GM19438 (cell line): ENCODE data around the gene EYA2.
"Not testable (repeated sequence)": the region's sequence is repeated elsewhere in the genome, so short reads cannot be mapped to it uniquely, and the experiment has no call there.

Source experiments
- ATAC-seq: cut with Tn5 transposase; IDR thresholded peaks from one replicate; pipeline ENCODE4 v1.9.1; 2021; ENCODE audit warnings: low read depth; ENCODE audit not compliant: unreplicated experiment

Gene EYA2

GRCh38 chr20:47189060-47189459 lies 294.4 kb downstream of the EYA2 start:
- no peak for ATAC-seq

DNA sequence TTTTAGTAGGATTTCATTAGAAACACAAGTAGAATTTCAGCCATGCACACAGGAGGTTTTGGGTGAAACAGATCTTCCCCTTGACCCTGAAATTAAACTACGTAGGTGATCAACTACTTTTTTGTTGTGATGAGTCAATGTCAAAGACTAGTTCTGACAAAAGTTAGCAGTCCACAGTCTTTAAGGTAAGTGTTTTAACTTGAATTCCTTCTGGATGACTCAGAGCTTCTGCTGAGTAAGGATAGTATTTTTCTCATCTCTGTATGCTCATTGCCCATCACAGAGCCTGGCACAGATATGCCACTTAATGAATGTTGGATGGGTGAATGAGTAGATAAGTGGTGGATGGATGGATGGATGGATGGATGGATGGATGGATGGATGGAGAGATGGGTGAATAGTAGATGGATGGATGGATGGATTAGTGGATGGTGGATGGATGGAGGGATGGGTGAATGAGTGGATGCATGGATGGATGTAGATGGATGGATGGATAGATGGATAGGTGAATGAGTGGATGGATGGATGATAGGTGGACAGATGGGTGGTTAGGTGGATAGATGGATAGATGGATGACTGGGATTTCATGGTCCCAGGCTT lies 296.5 kb downstream of the EYA2 start:
- no peak for ATAC-seq

DNA sequence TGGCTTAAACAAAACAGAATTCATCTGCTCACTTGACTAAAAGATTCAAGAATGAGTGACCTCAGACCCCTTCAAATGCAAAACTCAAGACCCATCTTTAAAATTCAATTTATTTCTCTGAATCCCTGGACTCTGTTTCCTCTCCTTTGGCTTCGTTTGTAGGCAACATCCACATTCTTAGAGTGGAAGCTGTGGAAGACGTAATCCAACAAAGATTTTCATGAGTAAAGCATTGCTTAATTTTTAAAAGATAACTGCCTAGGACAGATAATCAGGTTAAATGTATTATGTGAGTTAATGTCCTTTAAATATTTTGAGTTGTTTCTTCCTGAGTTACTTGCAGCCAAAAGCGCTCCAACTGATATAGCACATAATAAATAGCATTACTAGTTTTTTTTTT lies 297.3 kb downstream of the EYA2 start:
- ATAC-seq = no peak

GRCh38 chr20:47195573-47195972 lies 300.9 kb downstream of the EYA2 start:
- ATAC-seq = no peak

- ATAC-seq = no peak
These were observed 301.7 kb downstream of the EYA2 start for GRCh38 chr20:47196091-47197081.

DNA sequence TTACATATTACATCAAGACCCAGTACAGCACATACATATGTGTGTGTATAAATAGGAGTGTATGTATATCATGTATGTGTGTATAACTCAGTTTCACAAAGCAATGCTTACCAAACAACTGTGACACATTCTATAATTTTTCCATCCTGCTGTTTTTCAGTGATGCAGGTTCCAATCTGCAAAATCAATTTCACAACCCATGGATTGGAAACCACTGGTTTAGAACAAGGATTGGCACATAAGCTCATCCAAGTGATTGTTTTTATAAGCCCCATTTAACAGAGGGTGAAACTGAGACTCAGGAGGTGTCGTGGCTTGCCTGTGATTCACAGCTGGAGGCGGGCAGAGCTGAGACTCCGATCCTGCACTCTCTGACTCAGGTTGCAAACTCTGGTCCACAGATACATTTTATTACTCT lies 303.6 kb downstream of the EYA2 start:
- no peak for ATAC-seq

DNA sequence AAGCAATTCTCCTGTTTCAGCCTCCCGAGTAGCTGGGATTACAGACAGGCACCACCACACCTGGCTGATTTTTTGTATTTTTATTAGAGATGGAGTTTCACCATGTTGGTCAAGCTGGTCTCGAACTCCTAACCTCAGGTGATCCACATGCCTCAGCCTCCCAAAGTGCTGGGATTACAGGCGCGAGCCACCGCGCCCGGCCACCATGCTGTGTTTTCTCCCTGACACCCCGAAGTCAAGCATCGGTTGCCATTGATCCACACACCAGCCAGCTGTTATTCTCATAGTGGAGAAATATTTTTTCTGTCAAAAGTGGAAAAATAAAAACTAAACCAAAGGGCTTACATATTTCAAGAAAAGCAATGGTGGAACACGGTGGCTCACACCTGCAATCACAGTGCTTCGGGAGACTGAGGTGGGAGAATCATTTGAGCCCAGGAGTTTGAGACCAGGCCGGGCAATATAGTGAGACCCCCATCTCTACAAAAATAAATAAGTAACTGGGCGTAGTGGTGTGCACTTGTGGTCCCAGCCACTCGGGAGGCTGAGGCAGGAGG lies 304.4 kb downstream of the EYA2 start:
- ATAC-seq = no peak

DNA sequence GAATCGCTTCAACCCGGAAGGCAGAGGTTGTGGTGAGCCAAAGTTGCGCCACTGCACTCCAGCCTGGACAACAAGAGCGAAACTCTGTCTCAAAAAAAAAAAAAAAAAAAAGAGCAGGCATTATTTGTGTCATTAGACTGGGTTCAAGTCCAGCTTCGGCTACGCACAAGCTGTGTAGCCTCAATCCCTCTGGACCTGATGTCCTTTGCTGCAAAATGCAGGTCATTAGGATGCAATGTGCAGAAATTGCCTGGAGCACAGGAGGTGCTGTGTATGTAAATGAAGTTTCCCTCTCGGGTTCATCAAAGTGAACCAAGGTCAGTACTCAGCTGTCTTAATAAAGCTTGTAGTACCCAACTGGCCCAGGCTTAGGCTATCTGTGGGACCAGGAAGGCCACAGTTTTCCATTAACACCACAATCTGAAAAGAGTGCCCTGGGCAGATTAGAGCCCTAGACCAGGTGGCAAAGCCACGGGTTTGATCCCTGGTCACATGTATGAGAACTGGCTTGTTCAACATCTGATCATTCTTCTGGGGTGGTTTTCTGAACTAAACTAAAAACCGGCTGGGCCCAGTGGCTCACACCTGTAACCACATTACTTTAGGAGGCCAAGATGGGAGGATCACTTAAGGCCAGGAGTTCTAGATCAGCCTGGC lies 306.6 kb downstream of the EYA2 start:
- no peak for ATAC-seq

DNA sequence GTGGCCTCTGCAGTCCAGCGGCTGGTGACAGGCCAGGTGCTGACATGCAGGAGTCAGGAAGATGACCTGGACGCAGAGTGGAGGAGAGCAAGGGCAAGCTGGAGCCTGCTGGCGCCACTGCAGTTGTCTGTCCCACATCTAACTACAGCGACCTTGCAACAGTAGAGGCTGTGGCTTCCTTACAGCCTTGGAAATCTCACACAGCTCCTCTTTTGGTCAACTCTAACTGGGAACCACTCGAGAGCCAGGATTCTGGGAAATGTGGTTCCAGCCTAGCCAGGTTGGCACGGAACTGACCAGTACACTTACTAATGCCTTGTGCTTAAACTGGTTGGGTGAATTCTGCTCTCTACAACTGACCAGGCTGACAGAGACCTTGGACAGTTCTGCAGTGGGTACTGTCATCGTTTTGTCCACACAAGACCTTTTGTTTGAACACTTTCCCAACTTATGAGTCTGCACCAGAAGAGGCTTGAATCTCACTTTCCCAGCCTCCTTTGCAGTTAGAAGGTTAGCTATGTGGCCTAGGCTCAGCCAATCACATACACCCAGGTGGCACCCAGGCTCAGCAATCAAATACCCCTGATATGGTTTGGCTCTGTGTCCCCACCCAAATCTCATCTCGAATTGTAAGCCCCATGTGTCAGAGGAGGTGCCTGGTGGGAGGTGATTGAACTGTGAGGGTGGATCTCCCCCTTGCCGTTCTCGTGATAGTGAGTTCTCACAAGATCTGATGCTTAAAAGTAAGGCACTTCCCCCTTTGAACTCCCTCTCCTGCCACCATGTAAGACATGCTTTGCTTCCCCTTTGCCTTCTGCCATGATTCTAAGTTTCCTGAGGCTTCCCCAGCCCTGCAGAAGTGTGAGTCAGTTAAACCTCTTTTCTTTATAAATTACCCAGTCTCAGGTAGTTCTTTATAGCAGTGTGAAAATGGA lies 308.4 kb downstream of the EYA2 start:
- no peak for ATAC-seq

- ATAC-seq = no peak
These were observed 309.6 kb downstream of the EYA2 start for GRCh38 chr20:47204008-47204849.

- ATAC-seq = not testable (repeated sequence)
These were observed 310.1 kb downstream of the EYA2 start for GRCh38 chr20:47204850-47205122.

DNA sequence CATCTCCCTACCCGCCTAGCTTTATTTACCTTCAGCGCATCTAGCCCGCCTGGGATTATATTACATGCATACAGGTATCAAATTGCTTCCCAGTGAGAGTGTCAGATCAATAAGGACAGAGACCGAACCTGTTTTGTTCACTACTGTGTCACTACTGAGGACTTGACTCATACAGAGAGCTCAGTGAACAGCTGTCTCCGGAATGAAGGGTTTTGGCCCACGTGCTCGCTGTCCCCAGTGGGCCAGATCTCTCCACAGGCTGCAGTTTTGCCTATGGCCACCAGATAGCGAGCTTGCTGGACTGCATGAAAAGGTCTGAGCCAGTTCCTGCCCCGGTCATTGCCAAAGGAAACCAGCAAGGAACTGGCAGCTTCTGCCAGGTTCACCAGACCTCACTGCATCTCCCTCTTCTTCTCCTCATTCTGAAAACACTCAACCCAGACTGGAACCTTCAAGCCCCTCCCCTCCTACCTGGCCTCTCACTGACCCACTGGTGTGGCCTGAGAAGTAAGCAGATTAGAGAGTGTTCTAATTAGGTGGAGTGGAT lies 311.0 kb downstream of the EYA2 start:
- ATAC-seq = no peak

- not testable (repeated sequence) for ATAC-seq
These were observed 311.9 kb downstream of the EYA2 start for GRCh38 chr20:47206552-47206951.

GRCh38 chr20:47206962-47207641 lies 312.5 kb downstream of the EYA2 start:
- no peak for ATAC-seq

DNA sequence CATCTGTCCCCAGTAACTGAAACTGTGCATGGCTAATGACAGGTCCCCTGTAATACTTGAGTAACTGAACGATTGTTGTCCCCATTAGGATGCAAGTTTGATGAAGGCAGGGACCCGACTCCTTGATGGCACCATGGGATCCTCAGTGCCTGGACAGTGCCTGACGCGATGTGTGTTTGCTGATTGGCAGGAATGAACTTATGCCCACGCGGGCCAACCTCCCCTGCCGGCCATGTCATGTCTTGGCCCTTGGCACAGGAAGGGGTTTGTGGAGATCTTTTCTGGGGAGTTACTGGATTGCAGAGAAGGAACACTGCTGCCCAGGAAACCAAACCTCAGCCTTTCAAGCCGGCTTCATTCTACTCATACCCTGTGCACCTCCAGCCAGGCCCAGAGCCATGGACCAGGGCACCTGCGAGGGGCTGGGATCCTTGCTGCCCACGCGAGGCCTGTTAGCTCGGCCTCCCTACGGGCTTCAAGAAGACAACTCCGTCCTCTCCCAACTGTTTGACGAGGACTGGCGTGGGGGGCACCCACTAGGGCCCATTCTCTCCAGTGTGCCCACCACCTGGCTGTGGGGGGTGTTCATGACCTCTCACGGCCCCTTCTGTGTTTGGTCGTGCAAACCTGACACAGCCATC lies 314.0 kb downstream of the EYA2 start:
- no peak for ATAC-seq

- no peak for ATAC-seq
These were observed 315.3 kb downstream of the EYA2 start for GRCh38 chr20:47209982-47210381.

DNA sequence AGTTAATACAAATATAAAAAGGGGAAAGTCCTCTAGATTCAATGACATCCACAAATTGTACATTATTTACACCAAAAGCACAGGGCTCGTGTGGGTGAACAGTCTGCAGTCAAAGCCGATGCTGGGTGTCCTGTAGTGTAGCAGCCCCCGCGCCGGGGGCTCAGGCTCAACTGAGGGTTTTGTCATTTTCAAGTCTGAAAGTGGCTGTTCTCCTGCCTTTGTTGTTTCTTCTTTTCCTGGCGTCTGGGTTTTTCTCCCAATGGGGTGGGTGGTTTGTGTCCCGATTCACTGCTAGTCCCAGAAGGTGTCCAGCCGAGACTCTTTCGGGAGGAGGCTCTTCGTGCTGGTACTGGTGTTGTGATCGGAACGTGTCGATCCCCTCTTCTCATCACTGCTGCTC lies 315.8 kb downstream of the EYA2 start:
- no peak for ATAC-seq

DNA sequence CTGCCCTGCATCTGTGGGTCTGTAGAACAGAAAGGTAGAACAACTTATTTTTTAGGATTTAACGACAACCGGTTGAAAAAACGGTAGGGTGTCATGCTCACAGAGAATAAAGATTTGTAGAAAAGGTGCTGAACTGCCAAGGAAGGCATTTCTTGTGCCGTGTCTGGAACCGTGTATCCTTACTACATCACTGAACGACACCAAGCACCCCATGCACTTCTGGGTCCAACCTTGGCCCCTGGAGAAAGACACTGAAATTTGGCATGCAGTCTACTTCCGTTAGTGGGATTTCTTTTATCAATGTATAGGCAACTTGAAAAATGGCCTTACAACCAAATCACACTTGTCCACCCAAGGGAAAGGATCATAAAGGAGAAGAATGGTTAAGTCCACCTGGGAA lies 316.4 kb downstream of the EYA2 start:
- ATAC-seq = no peak
